ENCODE measurements around the gene NRP1.

- TF ChIP-seq CTCF (IDR thresholded peaks at IDR 0.05) (no peak), ZBTB33 (IDR thresholded peaks at IDR 0.05; ENCODE audit: borderline replicate concordance, low read depth) (no peak), EZH2phosphoT487 (IDR thresholded peaks at IDR 0.05; ENCODE audit: borderline replicate concordance, low read depth) (no peak), PBX3 (IDR thresholded peaks at IDR 0.05) (no peak), RCOR1 (IDR thresholded peaks at IDR 0.05; ENCODE audit: low read length) (no peak), NRF1 (IDR thresholded peaks at IDR 0.05; ENCODE audit: low read depth, low read length) (no peak), RAD21 (IDR thresholded peaks at IDR 0.05; ENCODE audit: low read length) (no peak)
These were observed 118.8 kb downstream of the NRP1 start for GRCh38 chr10:33215635-33216034.

Measured in SK-N-SH (cell line).